Stimulated activated CD4-positive, alpha-beta T cell treated with anti-CD3 and anti-CD28 coated beads, Interleukin-15, amount 100 ng/mL, for 1 hour (primary cell): ENCODE results near the gene KCTD4.
"Not testable (repeated sequence)": the region's sequence is repeated elsewhere in the genome, so short reads cannot be mapped to it uniquely, and the experiment has no call there.

Source experiments
- DNase-seq, 2 donors: peaks; one replicate each; pipeline ENCODE4 v3.0.0-alpha.2; 2020; ENCODE audit warnings: low read depth in 1 of 2, low spot score in 1 of 2

Gene KCTD4

GRCh38 chr13:45200701-45201232 lies at the start of gene KCTD4:
TSS of gene KCTD4 (minus strand) at chr13:45201045. CDS start at chr13:45194567, 6,478 bp downstream.
- no peak for DNase-seq

DNA sequence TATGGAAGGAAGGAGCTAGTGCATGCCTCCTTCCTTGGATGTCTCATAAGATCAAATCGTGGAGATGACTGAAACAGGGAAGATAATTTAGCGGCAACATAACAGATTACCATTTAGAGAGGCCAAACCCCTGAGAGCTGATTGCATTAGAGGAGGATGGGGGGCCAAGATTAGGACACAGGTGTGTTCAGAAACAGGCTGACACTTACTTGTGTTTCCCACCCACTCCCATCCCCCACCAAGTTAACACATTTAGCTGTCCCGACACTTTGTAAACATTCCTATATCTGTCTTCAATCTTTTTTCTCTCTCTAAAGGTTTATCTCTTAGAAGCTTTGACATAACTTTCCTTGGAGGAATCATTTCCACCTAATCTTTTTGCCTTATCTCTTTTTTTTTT lies 48.8 kb upstream of the KCTD4 start:
- no peak for DNase-seq

- DNase-seq: not testable (repeated sequence)
These were observed 43.9 kb upstream of the KCTD4 start for GRCh38 chr13:45244736-45245135.

DNA sequence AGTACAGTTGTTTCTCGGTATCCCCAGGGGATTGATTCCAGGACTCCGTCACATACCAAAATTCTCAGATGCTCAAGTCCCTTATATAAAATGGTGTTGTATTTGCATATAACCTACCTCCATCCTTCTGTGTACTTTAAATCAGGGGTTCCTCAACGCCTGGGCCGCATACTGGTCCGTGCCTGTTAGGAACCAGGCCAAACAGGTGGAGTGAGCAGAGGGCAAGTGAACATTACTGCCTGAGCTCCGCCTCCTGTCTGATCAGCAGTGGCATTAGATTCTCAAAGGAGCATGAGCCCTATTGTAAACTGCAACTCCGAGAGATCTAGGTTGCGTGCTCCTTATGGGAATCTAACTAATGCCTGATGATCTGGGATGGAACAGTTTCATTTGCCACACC lies 42.2 kb upstream of the KCTD4 start:
- DNase-seq: no peak

- no peak for DNase-seq
These were observed 41.7 kb upstream of the KCTD4 start for GRCh38 chr13:45242524-45242923.

GRCh38 chr13:45242070-45242469 lies 41.2 kb upstream of the KCTD4 start:
- DNase-seq: no peak

DNA sequence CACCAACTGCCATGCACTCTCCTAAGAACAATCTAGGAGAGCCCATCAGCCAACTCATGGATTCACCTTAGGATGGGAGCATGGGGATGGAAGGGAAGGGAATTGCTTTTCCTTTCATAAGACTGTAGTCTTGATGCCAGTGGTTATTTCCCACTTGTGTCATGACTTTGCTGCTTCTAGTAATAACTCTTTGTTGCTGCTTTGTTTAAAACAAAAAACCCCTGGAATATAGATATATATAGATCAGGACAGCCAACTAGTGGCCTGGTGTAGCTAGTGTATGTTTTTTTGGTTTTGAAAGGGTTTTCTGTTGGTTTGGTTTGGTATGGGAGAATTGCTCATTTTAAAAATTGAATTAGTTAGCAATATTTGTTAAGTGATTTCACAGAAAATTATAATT lies 39.3 kb upstream of the KCTD4 start:
- no peak for DNase-seq

- DNase-seq: no peak
These were observed 38.3 kb upstream of the KCTD4 start for GRCh38 chr13:45238945-45239795.

DNA sequence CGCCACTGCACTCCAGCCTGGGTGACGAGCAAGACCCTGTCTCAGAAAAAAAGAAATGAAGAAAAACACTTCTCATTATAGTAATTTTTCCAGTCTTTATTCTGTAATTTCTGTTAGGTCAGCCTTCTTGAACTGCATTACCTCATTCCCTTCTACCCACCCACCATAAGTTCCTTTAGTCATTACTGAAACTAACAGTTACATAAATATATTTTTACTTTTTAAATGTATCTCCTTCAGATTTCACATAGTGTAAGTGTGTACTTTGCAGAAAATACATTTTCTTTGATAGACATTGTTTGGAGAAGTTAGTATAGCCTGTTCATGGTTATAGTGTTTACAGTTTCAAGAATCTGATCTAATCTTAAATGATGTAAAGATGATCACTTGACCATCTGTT lies 31.7 kb upstream of the KCTD4 start:
- DNase-seq: no peak

DNA sequence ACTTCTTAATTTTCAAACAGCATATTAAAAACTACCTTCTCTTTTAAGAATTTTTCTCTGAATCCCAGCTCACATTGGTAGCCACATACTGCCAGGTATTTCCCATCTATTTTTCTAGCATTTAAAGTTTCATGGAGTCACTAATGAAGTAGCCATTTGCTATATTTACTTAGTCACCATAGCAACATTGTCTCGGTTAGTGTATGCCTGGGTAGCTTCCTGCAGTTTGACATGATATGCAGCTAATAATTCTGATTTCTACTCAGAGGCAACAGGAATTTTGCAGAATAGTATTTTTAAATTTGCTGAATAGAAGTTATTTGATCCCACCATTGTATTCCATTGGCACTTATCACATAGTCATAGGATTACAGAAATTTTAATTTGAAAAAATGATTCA lies 30.9 kb upstream of the KCTD4 start:
- no peak for DNase-seq

DNA sequence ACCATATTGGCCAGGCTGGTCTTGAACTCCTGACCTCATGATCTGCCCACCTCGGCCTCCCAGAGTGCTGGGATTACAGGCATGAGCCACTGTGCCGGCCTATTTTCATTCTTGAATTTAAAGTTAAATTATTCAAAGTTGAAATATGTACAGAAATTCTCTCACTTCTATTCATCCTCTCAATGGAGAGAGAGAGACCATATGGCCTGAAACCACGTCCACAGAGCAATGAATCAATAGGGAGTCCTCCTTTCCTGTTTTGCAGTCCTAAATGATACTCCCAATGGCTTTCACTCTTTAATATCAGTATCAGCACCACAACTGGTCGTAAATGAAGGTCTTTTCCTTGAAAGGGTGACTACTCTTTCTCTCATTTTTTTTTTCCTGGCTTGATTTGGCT lies 30.5 kb upstream of the KCTD4 start:
- no peak for DNase-seq

GRCh38 chr13:45229172-45229571 lies 28.3 kb upstream of the KCTD4 start:
- no peak for DNase-seq

GRCh38 chr13:45228002-45228401 lies 27.2 kb upstream of the KCTD4 start:
- no peak for DNase-seq

DNA sequence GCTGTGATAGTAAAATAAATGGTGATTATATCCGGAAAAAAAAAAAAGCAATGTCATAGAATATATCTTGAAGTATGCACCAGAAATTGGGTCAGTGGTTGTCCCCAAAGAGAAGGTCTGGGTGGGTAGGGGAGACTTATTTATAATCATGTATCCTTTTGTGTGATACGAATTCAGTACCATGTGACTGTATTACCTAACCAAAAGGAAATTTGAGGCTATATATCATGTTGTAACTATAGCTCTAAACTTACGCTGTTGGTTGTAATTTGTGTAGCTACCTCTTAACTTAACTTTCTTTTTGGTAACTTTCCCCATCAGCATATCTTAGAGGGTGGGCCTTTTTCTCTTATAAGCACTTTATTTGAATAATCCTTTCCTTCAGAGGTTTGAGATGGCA lies 25.2 kb upstream of the KCTD4 start:
- no peak for DNase-seq

- DNase-seq: no peak
These were observed 24.5 kb upstream of the KCTD4 start for GRCh38 chr13:45225370-45225769.

- no peak for DNase-seq
These were observed 23.3 kb upstream of the KCTD4 start for GRCh38 chr13:45224176-45224575.

- no peak for DNase-seq
These were observed 22.1 kb upstream of the KCTD4 start for GRCh38 chr13:45222919-45223318.

DNA sequence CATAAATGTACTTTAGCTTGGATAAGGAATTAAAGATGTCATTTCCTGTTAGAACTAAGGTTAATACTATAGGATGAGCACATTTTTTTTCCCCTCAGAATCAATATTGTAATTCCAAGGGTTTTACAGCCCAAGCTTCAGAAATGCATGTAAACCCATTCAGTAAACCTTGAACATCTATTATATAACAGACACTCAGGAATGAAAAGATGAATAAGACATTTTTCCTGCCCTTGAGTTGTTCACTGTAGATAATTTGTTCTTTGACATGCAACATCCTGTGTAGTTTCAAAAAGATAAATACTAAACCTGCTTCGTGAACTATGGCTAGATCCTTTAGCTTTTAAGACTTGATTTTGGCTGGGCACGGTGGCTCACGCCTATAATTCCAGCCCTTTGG lies 21.7 kb upstream of the KCTD4 start:
- no peak for DNase-seq

GRCh38 chr13:45220403-45220802 lies 19.6 kb upstream of the KCTD4 start:
- no peak for DNase-seq

DNA sequence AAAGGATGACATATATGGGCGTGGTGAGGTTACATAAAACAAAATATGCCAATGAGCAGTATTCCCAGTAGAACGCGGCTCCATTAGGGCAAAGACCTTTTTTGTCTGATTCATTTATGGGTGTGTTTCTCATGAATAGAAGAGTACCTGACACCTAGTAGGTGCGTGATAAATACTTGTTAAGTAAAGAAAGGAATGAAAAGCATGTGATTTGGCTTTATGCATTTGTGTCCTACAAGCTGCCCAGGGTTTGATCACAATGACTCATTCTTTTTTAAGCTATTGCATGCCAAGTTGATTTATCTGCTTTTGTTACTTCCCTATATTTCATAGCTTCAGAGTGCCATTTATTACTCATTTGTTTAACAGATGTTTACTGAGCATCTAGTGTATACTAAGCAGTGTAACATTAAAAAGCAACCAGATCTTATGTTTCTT lies 19.1 kb upstream of the KCTD4 start:
- DNase-seq: no peak

- no peak for DNase-seq
These were observed 18.5 kb upstream of the KCTD4 start for GRCh38 chr13:45219123-45219891.

- no peak for DNase-seq
These were observed 17.8 kb upstream of the KCTD4 start for GRCh38 chr13:45218689-45219088.
